Gastroesophageal sphincter (tissue), 4 donors: ENCODE data around the gene ZNF780B. TPM values are rescaled to one million over a fixed set of nuclear protein-coding genes. Genes with fewer than 3 reads are reported as not detected.

Experiments used
- ATAC-seq: fragments of 150-250 bp; one replicate; pipeline ENCODE4 v1.9.1; 2016; ENCODE audit warnings: mild to moderate bottlenecking, moderate library complexity
- H3K27ac ChIP-seq, 4 donors: fragments of 200-600 bp; sonication (generic) in 3 of 4; 1 replicate in 3 of 4; 2 replicates in 1 of 4; pipeline ENCODE4 v1.5.1; 2016 to 2019
- H3K27me3 ChIP-seq: fragments of 200-600 bp; sonication (generic); one replicate; pipeline ENCODE4 v1.5.1; 2019
- H3K36me3 ChIP-seq, 2 donors: fragments of 200-600 bp; sonication (generic); one replicate each; pipeline ENCODE4 v1.5.1; 2019; ENCODE audit warnings: control low read depth in 1 of 2
- H3K4me1 ChIP-seq, 3 donors: fragments of 200-600 bp; sonication (generic); 1 replicate in 2 of 3; 2 replicates in 1 of 3; pipeline ENCODE4 v1.5.1; 2016 to 2019; ENCODE audit warnings: control low read depth in 2 of 3
- H3K4me3 ChIP-seq, 2 donors: fragments of 200-600 bp; sonication (generic); one replicate each; pipeline ENCODE4 v1.5.1; 2019; ENCODE audit warnings: mild to moderate bottlenecking in 1 of 2, moderate library complexity in 1 of 2
- H3K9me3 ChIP-seq, 3 donors: fragments of 200-600 bp; sonication (generic); one replicate each; pipeline ENCODE4 v1.5.1; 2017 to 2019; ENCODE audit warnings: control low read depth in 2 of 3
- EP300 ChIP-seq: sonication (generic); formaldehyde crosslinking; IDR thresholded peaks from one replicate; pipeline ENCODE4 v1.6.1; 2017; ENCODE audit warnings: antibody characterized with exemption, mild to moderate bottlenecking
- POLR2A ChIP-seq, 2 donors: fragments of 450-650 bp; IDR thresholded peaks; one replicate each; pipeline ENCODE4 v1.6.1; 2017; ENCODE audit warnings: antibody characterized with exemption in 2 of 2, mild to moderate bottlenecking in 2 of 2, moderate library complexity in 1 of 2
- POLR2AphosphoS5 ChIP-seq: sonication (generic); formaldehyde crosslinking; IDR thresholded peaks from one replicate; pipeline ENCODE4 v1.6.1; 2017; ENCODE audit warnings: antibody characterized with exemption
- WGBS, 2 donors: methylation state at CpG; one replicate each; pipeline ENCODE4 v1.1.5; 2018; ENCODE audit warnings: low coverage in 1 of 2; 5-methylcytosine and 5-hydroxymethylcytosine counted together
- total RNA-seq, 4 donors: library from RNA; depleted of rRNA; stranded (reverse); fragments of >200 nt; gene quantifications; one replicate each; pipeline ENCODE4 v1.1.0, GENCODE V29; 2016
- TF ChIP-seq, protein P1 (sequence below), 4 experiments: fragments of 200-600 bp in 2 of 4; fragments of 450-650 bp in 2 of 4; sonication (generic) in 1 of 4; IDR thresholded peaks; one replicate each; pipeline ENCODE4 v1.5.1; 2017 to 2019; ENCODE audit warnings: antibody characterized with exemption in 4 of 4, mild to moderate bottlenecking in 2 of 4, moderate library complexity in 2 of 4

ZNF780B gene
- total RNA-seq, 4 donors from 2014 or later: 14.5 to 22.5 (median 19.7) TPM

DNA sequence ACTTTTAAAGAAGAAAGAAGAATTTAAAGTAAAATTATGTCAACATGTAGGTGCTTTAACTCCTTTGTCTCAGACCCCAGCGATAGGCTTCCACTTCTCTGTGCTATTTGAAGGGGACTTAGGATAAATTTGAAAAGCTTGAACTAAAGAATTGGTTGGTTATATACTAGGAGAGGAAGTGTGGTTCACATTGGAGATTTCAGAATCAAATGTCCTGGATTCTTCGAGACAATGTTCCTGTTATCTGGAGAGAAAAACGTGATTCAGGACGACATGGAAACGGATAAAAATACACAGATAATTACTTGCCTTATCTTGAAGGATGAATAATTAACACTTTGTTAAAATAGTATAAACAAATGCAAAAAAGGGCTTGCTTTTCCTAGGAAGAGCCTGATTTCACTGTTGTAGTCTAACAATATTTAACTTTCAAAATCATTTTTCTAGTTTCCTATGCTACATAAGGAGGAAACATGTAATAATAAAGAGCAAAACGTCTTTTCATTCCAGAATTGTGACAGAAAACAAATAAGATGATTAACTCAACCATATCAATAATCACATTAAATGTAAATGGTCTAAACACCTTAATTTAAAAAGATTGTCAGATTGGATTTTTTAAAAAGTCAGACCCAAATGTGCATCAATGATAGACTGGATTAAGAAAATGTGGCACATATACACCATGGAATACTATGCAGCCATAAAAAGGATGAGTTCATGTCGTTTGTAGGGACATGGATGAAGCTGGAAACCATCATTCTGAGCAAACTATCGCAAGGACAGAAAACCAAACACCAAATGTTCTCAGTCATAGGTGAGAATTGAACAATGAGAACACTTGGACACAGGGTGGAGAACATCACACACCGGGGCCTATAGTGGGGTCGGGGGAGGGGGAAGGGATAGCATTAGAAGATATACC lies 35.4 kb upstream of the ZNF780B start:
- H3K36me3 ChIP-seq: no peaks in the 10 kb centered on the region
- WGBS, 2 donors: 28 to 34% methylated on average over 8 of the region's 10 CpGs
- H3K4me1 ChIP-seq: peaks cover 0 to 26% (median 2%) of the 10 kb centered on the region in 3 donors
- no peak for ATAC-seq
- TF ChIP-seq POLR2AphosphoS5 (no peak), EP300 (no peak), POLR2A (IDR thresholded peaks at IDR 0.05) (no peak)
- TF ChIP-seq, protein P1, sequence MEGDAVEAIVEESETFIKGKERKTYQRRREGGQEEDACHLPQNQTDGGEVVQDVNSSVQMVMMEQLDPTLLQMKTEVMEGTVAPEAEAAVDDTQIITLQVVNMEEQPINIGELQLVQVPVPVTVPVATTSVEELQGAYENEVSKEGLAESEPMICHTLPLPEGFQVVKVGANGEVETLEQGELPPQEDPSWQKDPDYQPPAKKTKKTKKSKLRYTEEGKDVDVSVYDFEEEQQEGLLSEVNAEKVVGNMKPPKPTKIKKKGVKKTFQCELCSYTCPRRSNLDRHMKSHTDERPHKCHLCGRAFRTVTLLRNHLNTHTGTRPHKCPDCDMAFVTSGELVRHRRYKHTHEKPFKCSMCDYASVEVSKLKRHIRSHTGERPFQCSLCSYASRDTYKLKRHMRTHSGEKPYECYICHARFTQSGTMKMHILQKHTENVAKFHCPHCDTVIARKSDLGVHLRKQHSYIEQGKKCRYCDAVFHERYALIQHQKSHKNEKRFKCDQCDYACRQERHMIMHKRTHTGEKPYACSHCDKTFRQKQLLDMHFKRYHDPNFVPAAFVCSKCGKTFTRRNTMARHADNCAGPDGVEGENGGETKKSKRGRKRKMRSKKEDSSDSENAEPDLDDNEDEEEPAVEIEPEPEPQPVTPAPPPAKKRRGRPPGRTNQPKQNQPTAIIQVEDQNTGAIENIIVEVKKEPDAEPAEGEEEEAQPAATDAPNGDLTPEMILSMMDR (IDR thresholded peaks at IDR 0.05): no peak
- peak overlapping the region; percentile 72 to 97 for H3K4me3 ChIP-seq
- H3K27me3 ChIP-seq: peaks cover 18% of the 10 kb centered on the region
- peak overlapping the region; percentile 87 to 97 (median 94) for H3K27ac ChIP-seq
- no peaks in the 10 kb centered on the region for H3K9me3 ChIP-seq

DNA sequence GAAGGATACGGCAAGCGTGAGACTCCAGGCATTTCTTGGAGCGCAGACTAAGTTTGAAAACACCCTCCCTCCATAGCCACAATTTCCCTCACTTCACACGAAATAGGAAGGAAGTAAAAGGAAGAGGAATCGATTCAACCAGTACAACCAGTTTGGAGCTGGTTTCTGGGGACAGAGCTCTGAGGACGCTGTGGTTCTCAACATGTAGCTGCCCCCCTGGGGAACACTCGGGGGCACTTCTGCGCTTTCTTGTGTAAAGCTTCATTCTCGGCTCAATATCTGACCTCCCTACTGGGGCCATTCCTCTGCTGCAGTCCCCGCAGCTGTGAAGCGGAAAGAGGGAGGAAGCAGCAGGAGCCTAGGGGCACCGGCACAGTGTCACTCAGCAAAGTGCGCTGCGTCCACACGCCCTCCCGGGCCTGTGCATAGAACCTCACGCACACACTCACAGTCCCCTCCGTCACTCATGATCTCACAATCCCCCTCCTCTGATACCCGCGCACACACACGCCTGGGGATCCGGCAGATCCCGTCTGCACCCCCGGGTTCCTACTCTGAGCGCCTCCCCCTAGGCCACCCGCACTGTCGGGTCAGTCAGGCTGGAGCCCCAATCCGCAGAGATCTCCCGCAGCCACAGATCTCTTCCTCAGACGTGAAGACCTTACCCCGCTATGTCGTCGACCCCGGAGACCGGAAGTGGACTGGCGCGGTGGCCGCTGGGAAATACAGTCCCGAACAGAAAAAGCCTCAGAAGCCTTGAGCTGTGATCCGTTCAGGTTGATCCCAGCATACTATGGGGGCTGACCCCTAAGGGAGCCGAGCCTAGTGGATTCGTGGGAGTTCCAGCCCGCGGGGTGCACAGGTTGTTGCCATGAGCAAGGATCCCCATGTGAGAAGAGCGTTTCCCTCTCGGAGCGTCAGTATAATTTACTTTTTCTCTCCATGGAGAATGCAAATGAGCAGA lies 34.5 kb upstream of the ZNF780B start, which contains the start of gene ZNF780A:
Gene ZNF780A, minus strand, starts transcription at position 703 of the 964 bp plus-strand sequence. CDS start 6,190 bp downstream, outside the sequence.
- Histone ChIP-seq H3K4me3 (peak within 1 kb of the TSS; percentile 72 to 97), H3K4me1 (peaks cover 0 to 26% (median 2%) of the 10 kb centered on the region in 3 donors), H3K36me3 (no peaks in the 10 kb centered on the region), H3K9me3 (no peaks in the 10 kb centered on the region), H3K27ac (peak within 1 kb of the TSS; percentile 87 to 97 (median 94)), H3K27me3 (peaks cover 9% of the 10 kb centered on the region)
- 0% methylated on average over 12 to 19 of the region's 47 CpGs for WGBS, 2 donors
- peak; percentile 93 for ATAC-seq
- TF ChIP-seq POLR2AphosphoS5: peak; percentile 33
- peak; percentile 34 to 42 for TF ChIP-seq POLR2A (IDR thresholded peaks at IDR 0.05)
- TF ChIP-seq, protein P1 (IDR thresholded peaks at IDR 0.05): no peak
- no peak for TF ChIP-seq EP300

DNA sequence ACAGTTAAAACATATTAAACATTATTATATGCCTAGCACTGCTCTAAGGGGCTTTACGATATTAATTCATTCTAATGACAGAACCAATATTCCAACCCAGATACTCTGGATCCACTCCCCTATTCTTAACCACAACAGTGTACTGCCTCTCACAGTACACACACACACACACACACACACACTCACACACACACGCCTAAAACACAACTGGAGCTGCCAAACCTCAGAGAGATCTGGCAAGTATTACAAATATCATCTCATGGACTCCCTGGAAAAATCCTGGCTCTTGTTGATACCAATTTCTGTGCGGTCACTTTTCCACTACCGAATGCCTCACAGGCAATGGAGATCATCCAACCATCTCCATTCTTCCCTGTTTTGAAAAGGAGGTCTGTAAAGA lies 33.4 kb upstream of the ZNF780B start:
- peak overlapping the region in 3 of 4 donors; percentile 87 to 97 (median 91) for H3K27ac ChIP-seq
- no peak for TF ChIP-seq POLR2AphosphoS5
- no peak for TF ChIP-seq EP300
- TF ChIP-seq POLR2A (IDR thresholded peaks at IDR 0.05): no peak
- TF ChIP-seq, protein P1 (IDR thresholded peaks at IDR 0.05): no peak
- peaks cover 0 to 6% of the 10 kb centered on the region in 2 donors for H3K36me3 ChIP-seq
- no peaks in the 10 kb centered on the region for H3K9me3 ChIP-seq
- H3K4me1 ChIP-seq: peaks cover 0 to 26% (median 2%) of the 10 kb centered on the region in 3 donors
- ATAC-seq: no peak
- H3K27me3 ChIP-seq: no peaks in the 10 kb centered on the region
- whole genome bisulfite sequencing, 2 donors: 44 to 45% methylated on average over 4 of the region's 4 CpGs
- peak overlapping the region; percentile 72 to 97 for H3K4me3 ChIP-seq

DNA sequence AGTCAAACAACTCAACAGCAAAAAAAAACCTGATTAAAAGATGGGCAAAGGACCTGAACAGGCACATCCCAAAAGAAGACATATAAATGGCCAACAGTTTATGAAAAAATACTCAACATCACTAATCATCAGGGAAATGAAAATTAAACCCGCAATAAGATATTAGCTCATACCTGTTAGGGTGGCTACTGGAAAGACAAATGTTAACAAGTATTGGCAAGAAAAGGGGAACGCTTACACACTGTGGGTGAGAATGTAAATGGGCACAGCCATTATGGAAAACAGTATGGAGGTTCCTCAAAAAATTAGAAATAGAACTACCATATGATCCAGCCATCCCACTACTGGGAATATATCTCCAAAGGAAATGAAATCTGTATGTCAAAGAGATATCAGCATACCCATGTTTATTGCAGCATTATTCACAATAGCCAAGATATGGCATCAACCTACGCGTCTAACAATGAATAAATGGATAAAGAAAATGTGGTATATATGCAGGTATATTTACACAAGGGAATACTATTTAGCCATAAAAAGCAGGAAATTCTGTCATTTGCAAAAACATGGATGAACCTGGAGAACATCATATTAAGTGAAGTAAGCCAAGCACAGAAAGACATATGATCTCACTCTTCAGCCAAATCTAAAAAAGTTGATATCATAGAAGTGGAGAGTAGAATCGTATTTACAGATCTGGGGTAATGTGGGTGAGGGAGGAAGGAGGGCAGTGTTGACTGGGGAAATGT lies 32.4 kb upstream of the ZNF780B start:
- Histone ChIP-seq H3K27me3 (no peaks in the 10 kb centered on the region), H3K9me3 (no peaks in the 10 kb centered on the region), H3K27ac (no peak overlapping the region), H3K36me3 (peaks cover 0 to 16% of the 10 kb centered on the region in 2 donors), H3K4me3 (no peak overlapping the region), H3K4me1 (peaks cover 0 to 26% (median 2%) of the 10 kb centered on the region in 3 donors)
- no peak for ATAC-seq
- TF ChIP-seq POLR2A (IDR thresholded peaks at IDR 0.05) (no peak), EP300 (no peak), POLR2AphosphoS5 (no peak)
- TF ChIP-seq, protein P1 (IDR thresholded peaks at IDR 0.05): no peak
- 69 to 87% methylated on average over 5 of the region's 5 CpGs for WGBS, 2 donors
